Bronchial smooth muscle cell (primary cell): ENCODE data around the gene CGB7. TPM values are rescaled to one million over a fixed set of nuclear protein-coding genes. Genes with fewer than 3 reads are reported as not detected.

Source experiments
- total RNA-seq: library from RNA; depleted of rRNA; stranded (reverse); fragments of >200 nt; gene quantifications from 2 replicates; pipeline ENCODE4 v1.2.1, GENCODE V29; 2014

Gene CGB7
- total RNA-seq, result 0.17 and 0.47 TPM in 2 replicates

GRCh38 chr19:49057636-49058234, at the start of gene CGB7:
TSS of gene CGB7 (minus strand) at chr19:49057749. CDS start at chr19:49055375, 2,374 bp downstream.

GRCh38 chr19:49085020-49085867, 27.7 kb upstream of the CGB7 start, which contains the start of gene SNRNP70:
TSS of gene SNRNP70 (plus strand) at chr19:49085451. CDS start at chr19:49086415, 964 bp downstream.

GRCh38 chr19:49064768-49065611, 7.4 kb upstream of the CGB7 start, which contains the start of gene NTF4:
TSS of gene NTF4 (minus strand) at chr19:49064818. CDS start at chr19:49061997, 2,821 bp downstream.

GRCh38 chr19:49049011-49049410, 8.5 kb downstream of the CGB7 start, which contains the start of gene CGB8:
TSS of gene CGB8 (minus strand) at chr19:49049111. CDS start at chr19:49048739, 372 bp downstream.

GRCh38 chr19:49043548-49043947, 14.0 kb downstream of the CGB7 start, which contains the start of gene CGB5:
TSS of gene CGB5 (plus strand) at chr19:49043848. CDS start at chr19:49044210, 362 bp downstream.

GRCh38 chr19:49036815-49037214, 20.7 kb downstream of the CGB7 start, which contains the start of gene CGB1:
TSS of gene CGB1 (minus strand) at chr19:49036895. CDS start at chr19:49036711, 184 bp downstream.

GRCh38 chr19:49031642-49032301, 25.8 kb downstream of the CGB7 start, which contains the start of gene CGB2:
TSS of gene CGB2 (plus strand) at chr19:49031890. CDS start at chr19:49032096, 206 bp downstream.

GRCh38 chr19:49024233-49024632, 33.3 kb downstream of the CGB7 start, which contains the start of gene CGB3:
TSS of gene CGB3 (minus strand) at chr19:49024333. CDS start at chr19:49023971, 362 bp downstream.

GRCh38 chr19:49017041-49017665, 40.4 kb downstream of the CGB7 start, which contains the start of gene LHB:
TSS of gene LHB (minus strand) at chr19:49017091. CDS start at chr19:49017081, 10 bp downstream.

Other genes starting within 250 kb of the CGB7 start
- 22.2 and 27.1 TPM in 2 replicates for gene BCAT2, start 246.7 kb downstream of the CGB7 start, total RNA-seq
- 5.5 and 15.9 TPM in 2 replicates for gene HSD17B14, start 221.3 kb downstream of the CGB7 start, total RNA-seq
- gene PLEKHA4, start 189.1 kb downstream of the CGB7 start, total RNA-seq, result 14.3 and 18.6 TPM in 2 replicates
- gene PPP1R15A, start 185.3 kb downstream of the CGB7 start, total RNA-seq, result 48.1 and 56.8 TPM in 2 replicates
- 0.26 and 0.32 TPM in 2 replicates for gene TULP2, start 159.0 kb downstream of the CGB7 start, total RNA-seq
- 149 and 199 TPM in 2 replicates for gene NUCB1, start 157.4 kb downstream of the CGB7 start, total RNA-seq
- 1.6 TPM in 1 of 2 replicates, not detected in the other for gene DHDH, start 124.0 kb downstream of the CGB7 start, total RNA-seq
- 70.6 and 113 TPM in 2 replicates for gene BAX, start 102.9 kb downstream of the CGB7 start, total RNA-seq
- gene FTL, start 92.4 kb downstream of the CGB7 start, total RNA-seq, result 4,288 and 4,455 TPM in 2 replicates
- gene GYS1, start 64.4 kb downstream of the CGB7 start, total RNA-seq, result 20.4 and 22.7 TPM in 2 replicates
- gene RUVBL2, start 63.9 kb downstream of the CGB7 start, total RNA-seq, result 166 and 207 TPM in 2 replicates
- not detected in 2 replicates for gene LHB, start 40.7 kb downstream of the CGB7 start, total RNA-seq
- not detected in 2 replicates for gene CGB3, start 33.4 kb downstream of the CGB7 start, total RNA-seq
- gene CGB2, start 25.9 kb downstream of the CGB7 start, total RNA-seq, result not detected in 2 replicates
- gene CGB1, start 20.9 kb downstream of the CGB7 start, total RNA-seq, result not detected in 2 replicates
- gene CGB5, start 13.9 kb downstream of the CGB7 start, total RNA-seq, result 0.16 TPM in 1 of 2 replicates, not detected in the other
- not detected in 2 replicates for gene CGB8, start 8.6 kb downstream of the CGB7 start, total RNA-seq
- 0.16 and 0.17 TPM in 2 replicates for gene NTF4, start 7.1 kb upstream of the CGB7 start, total RNA-seq
- not detected in 2 replicates for gene KCNA7, start 14.9 kb upstream of the CGB7 start, total RNA-seq
- gene SNRNP70, start 27.7 kb upstream of the CGB7 start, total RNA-seq, result 128 and 142 TPM in 2 replicates
- gene LIN7B, start 56.6 kb upstream of the CGB7 start, total RNA-seq, result 12.0 and 13.3 TPM in 2 replicates
- gene C19orf73, start 61.4 kb upstream of the CGB7 start, total RNA-seq, result 0.16 and 0.77 TPM in 2 replicates
- 1.0 and 2.0 TPM in 2 replicates for gene PPFIA3, start 61.8 kb upstream of the CGB7 start, total RNA-seq
- 0.09 TPM in 1 of 2 replicates, not detected in the other for gene HRC, start 97.6 kb upstream of the CGB7 start, total RNA-seq
- 16.5 and 17.5 TPM in 2 replicates for gene TRPM4, start 100.0 kb upstream of the CGB7 start, total RNA-seq